Cerebellar cortex (tissue), 1 donor: Measurements from ENCODE around the gene BCL7B.
"Not testable (repeated sequence)": the region's sequence is repeated elsewhere in the genome, so short reads cannot be mapped to it uniquely, and the experiment has no call there.

Source experiments
- DNase-seq: peaks from one replicate; pipeline ENCODE4 v3.0.0-alpha.2; 2015; ENCODE audit warnings: low spot score

Gene BCL7B

GRCh38 chr7:73535918-73536317 is 21.6 kb downstream of the BCL7B start:
- not testable (repeated sequence) for DNase-seq

GRCh38 chr7:73533742-73534141 is 23.7 kb downstream of the BCL7B start:
- DNase-seq = no peak

DNA sequence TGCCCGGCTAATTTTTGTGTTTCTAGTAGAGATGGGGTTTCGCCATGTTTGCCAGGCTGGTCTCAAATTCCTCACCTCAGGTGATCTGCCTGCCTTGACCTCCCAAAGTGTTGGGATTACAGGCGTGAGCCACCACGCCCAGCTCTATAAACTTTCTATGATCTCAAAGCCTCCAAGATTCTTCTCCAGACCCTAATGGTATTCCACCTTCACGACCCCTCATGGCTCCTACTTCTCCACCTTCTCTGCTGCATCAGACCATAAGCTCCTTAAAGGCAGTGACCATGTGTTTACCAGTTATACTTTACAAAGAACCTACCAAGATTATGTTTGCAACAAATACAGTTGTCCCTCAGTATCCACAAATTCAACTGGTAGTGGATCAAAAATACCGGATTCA is 25.3 kb downstream of the BCL7B start:
- DNase-seq = no peak

GRCh38 chr7:73530800-73531199 is 26.7 kb downstream of the BCL7B start:
- no peak for DNase-seq

- DNase-seq = no peak
Observed at GRCh38 chr7:73526896-73527821, 30.3 kb downstream of the BCL7B start.

DNA sequence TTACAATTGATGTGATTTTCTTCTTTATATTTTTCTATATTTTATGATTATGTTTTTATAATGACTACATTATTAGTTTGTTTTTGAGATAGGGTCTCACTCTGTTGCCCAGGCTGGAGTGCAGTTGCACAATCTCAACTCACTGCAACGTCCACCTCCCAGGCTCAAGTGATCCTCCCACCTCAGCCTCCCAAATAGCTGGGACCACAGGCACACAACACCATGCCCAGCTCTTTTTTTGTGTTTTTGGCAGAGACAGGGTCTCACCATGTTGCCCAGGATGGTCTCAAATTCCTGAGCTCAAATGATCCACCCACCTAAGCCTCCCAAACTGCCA is 31.4 kb downstream of the BCL7B start:
- DNase-seq = not testable (repeated sequence)

GRCh38 chr7:73522105-73522872 is 35.2 kb downstream of the BCL7B start, which contains the start of gene BAZ1B:
BAZ1B (minus strand) TSS chr7:73522293; CDS start chr7:73521933, 360 bp downstream.
- peak; percentile 98 for DNase-seq

GRCh38 chr7:73521636-73522104 is 35.8 kb downstream of the BCL7B start:
- no peak for DNase-seq

DNA sequence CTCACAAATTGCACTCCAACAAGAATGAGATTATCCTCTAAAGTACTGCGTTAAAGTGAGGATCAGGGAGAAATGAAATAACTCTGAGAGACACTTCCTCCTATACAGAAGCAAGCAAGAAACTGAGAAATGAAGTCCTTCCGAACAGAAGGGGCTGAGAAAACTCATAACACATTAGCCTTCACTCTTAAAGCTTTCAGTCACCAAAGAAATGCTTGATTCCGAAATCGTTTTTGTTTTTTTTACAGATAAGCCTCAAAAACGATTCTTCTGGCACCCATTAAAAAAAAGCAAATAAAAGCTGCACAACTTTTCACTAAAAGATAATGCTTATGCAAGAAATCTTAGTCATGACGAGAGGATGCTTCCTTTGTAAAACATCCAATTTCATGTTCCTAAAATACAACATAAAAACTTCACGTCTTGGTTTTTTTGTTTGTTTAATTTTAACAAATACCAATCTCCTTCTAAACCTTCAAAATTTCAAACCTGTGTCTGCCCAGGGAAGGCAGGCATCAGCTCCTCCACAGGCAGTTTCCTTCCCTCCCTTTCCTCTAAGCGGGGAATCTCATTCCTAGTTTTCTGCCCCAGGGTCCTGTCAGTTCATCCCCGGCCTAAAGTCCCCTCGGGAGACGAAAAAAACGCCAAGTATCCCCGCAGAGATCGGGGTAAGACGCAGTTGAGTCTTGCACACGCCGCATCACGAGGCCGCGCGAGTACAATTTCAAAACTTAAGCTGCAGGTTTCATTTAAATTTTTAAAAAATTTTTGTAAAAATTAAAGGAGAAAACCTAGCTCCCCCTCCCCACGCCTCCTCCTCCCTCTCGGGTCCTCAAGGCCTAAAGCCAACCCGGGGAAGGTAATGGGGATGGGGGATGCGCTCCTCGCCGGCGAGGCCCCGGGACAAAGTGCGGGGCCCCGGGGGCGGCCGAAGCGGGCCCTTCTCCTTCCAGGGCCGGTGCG is 36.5 kb downstream of the BCL7B start:
- DNase-seq = no peak

DNA sequence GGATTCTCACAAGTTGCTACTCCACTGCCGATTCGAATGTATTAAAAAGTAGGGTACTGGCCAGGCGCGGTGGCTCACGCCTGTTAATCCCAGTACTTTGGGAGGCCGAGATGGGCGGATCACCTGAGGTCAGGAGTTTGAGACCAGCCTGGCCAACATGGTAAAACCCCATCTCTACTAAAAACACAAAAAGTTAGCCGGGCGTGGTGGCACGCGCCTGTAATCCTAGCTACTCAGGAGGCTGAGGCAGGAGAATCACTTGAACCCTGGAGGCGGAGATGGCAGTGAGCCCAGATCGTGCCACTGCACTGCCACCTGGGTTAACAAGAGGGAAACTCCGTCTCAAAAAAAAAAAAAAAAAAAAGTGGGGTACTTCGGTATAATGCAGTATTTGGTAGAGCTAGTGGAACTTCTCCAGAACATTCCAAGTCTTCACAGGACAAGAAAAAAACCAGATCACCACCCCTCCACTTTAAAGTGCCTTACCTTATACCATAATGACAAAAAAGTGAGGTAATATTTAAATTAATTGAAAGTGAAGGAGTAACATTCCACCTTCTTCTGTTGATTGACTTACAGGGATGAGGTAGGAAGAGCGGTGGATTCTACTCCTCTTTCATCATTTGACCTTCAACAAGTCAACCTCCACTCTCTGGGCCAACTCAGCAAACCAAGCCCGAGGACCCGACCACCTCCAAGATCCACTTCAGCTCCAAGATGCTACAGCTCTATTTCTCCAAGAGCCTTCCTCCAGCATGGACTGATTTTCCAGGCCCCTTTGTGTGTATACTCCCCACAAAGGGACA is 37.4 kb downstream of the BCL7B start:
- DNase-seq = no peak

DNA sequence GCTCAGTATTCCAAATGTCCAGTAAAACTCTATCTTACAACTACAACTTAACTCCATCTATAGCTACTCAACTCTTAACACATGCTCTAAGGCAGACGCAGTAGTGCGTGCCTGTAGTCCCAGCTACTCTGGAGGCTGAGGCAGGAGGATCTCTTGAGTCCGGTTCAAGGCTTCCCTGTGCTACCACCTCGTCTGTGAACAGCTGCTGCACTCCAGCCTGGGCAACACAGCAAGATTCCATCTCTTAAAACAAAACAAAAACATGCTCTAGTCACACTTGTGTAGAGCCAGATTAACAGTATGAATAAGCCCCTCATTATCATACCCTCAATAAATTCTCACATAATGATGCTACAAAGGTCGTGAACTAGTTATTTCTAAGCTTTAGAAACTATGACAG is 39.0 kb downstream of the BCL7B start:
- no peak for DNase-seq

DNA sequence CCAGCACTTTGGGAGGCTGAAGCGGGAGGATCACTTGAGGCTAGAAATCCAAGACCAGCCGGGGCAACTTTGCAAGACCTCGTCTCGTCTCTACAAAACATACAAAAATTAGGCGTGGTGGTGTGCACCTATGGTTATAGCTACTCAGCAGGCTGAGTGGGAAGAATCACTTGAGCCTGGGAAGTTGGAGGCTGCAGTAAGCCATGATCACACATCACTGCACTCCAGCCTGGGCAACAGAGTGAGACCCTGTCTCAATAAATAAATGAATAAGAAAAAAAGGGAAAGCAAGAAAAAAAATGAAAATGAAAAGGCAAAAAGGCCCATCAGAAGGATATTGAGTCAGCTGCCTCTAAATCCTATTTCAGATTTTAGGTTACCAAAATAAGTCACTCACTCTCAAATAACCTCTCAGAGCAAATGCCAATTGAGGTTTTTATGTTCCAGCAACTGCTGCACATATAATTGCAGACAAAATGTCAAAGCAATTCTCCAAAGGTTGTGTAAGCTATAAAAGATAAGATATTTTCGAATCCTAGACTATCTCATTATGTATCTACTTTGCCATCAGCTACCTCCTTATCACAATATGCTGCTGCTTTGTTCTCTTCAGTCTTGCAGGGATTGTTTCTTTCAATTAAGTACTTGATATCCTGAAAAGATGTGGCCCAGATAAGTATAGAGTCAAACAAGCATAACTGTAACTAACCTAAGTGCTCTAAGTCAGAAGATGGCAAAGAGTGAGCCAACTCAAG is 40.1 kb downstream of the BCL7B start:
- no peak for DNase-seq

DNA sequence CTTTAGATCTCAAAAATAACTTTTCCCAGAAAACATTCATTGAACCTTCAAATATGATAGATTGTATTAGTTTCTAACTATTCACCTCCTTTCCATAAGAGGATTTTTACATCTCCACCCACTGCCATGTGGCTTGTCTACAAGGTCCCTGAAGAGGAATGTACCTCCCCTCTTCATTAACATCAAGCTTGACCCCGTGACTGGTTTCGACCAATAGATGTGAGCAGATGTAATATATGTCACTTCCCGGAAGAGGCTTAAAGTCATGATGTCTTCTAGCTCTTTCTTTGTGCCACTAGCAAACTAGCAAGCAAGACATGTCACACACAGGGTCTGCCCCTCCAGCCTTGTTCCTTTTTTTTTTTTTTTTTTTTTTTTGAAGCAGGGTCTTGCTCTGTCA is 42.3 kb downstream of the BCL7B start:
- no peak for DNase-seq

- DNase-seq = no peak
Observed at GRCh38 chr7:73512018-73512780, 45.3 kb downstream of the BCL7B start.

DNA sequence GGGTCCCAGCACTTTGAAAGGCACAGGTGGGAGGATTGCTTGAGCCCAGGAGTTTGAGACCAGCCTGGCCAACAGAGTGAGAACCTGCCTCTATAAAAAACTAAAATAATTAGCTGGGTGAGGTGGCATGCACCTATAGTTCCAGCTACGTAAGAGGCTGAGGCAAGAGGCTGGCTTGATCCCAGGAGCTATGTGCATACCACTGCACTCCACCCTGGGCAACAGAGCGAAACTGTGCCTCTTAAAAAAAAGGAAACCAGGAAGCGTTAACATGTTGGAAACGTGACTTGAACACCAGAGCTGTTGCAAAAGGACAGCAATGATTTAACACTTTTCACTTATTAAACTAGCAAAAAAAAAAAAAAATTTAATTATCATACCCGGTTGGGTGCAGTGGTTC is 48.0 kb downstream of the BCL7B start:
- DNase-seq = no peak

GRCh38 chr7:73507556-73507955 is 49.9 kb downstream of the BCL7B start:
- no peak for DNase-seq

- DNase-seq = no peak
Observed at GRCh38 chr7:73504920-73505319, 52.6 kb downstream of the BCL7B start.

DNA sequence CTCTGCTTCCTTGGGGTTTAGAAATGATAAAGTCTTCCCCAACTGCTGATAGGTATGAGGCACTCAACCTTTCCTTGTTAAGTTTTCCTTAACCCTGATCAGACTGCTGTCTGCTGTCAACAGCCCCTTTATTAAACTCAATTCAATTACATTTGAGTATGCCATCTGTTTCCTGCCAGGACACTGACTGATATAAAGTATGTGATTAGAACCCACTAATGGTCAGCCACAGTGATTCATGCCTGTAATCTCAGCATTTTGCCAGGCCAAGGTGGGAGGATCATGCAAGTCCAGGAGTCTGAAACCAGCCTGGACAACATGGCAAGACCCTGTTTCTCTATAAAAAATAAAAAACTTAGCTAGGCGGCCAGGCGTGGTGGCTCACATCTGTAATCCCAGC is 53.5 kb downstream of the BCL7B start:
- no peak for DNase-seq

DNA sequence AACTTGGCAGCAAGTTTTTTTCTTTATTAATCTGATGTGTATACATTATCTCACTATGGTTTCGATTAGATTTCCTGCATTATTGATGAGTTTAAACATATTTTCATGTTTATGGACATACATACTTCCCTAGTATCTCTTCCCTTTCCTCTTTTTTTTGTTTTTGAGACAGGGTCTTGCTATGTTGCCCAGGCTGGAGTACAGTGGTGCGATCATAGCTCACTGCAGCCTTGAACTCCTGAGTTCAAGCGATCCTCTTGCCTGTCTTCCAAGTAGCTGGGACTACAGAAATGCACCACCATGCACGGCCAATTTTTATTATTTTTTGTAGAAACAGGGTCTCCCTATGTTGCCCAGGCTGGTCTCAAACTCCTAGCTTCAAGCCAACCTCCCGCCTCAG is 54.3 kb downstream of the BCL7B start:
- no peak for DNase-seq

GRCh38 chr7:73496626-73497025 is 60.9 kb downstream of the BCL7B start:
- DNase-seq = no peak
